Measurements from ENCODE around the gene GNPTAB.

Gene GNPTAB

GRCh38 chr12:101802486-101802885 is 28.3 kb downstream of the GNPTAB start:
- no peak for DNase-seq

GRCh38 chr12:101799774-101800173 is 31.0 kb downstream of the GNPTAB start:
- no peak for DNase-seq

- DNase-seq, result no peak
Measured at GRCh38 chr12:101795786-101796185, 35.0 kb downstream of the GNPTAB start.

GRCh38 chr12:101795013-101795412 is 35.7 kb downstream of the GNPTAB start:
- DNase-seq, result no peak

GRCh38 chr12:101794574-101794973 is 36.2 kb downstream of the GNPTAB start:
- no peak for DNase-seq

- DNase-seq, result no peak
Measured at GRCh38 chr12:101793401-101793800, 37.4 kb downstream of the GNPTAB start.

GRCh38 chr12:101792046-101792931 is 38.5 kb downstream of the GNPTAB start:
- no peak for DNase-seq

GRCh38 chr12:101789171-101789570 is 41.6 kb downstream of the GNPTAB start:
- DNase-seq, result no peak

- DNase-seq, result no peak
Measured at GRCh38 chr12:101785671-101786070, 45.1 kb downstream of the GNPTAB start.

GRCh38 chr12:101784376-101784775 is 46.4 kb downstream of the GNPTAB start:
- no peak for DNase-seq

GRCh38 chr12:101783838-101784237 is 46.9 kb downstream of the GNPTAB start:
- no peak for DNase-seq

GRCh38 chr12:101783150-101783549 is 47.6 kb downstream of the GNPTAB start:
- DNase-seq, result no peak

GRCh38 chr12:101782273-101782731 is 48.5 kb downstream of the GNPTAB start:
- DNase-seq, result no peak

- DNase-seq, result no peak
Measured at GRCh38 chr12:101781834-101782233, 48.9 kb downstream of the GNPTAB start.

GRCh38 chr12:101780599-101780998 is 50.2 kb downstream of the GNPTAB start:
- no peak for DNase-seq

GRCh38 chr12:101779626-101780025 is 51.1 kb downstream of the GNPTAB start:
- no peak for DNase-seq

GRCh38 chr12:101779200-101779599 is 51.6 kb downstream of the GNPTAB start:
- DNase-seq, result no peak

GRCh38 chr12:101777978-101778377 is 52.8 kb downstream of the GNPTAB start:
- no peak for DNase-seq

- no peak for DNase-seq
Measured at GRCh38 chr12:101777485-101777884, 53.3 kb downstream of the GNPTAB start.

GRCh38 chr12:101775816-101776215 is 54.9 kb downstream of the GNPTAB start:
- DNase-seq, result no peak

- DNase-seq, result peak; percentile 31
Measured at GRCh38 chr12:101773650-101774162, 57.1 kb downstream of the GNPTAB start.

GRCh38 chr12:101772012-101772775 is 58.6 kb downstream of the GNPTAB start:
- DNase-seq, result no peak

- no peak for DNase-seq
Measured at GRCh38 chr12:101769865-101770264, 60.9 kb downstream of the GNPTAB start.

- DNase-seq, result no peak
Measured at GRCh38 chr12:101768781-101769180, 62.0 kb downstream of the GNPTAB start.
